ENCODE measurements around the gene IP6K1. TPM values are rescaled to one million over a fixed set of nuclear protein-coding genes. Genes with fewer than 3 reads are reported as not detected.
"Not testable (repeated sequence)": the region's sequence is repeated elsewhere in the genome, so short reads cannot be mapped to it uniquely, and the experiment has no call there.

IP6K1 gene
- total RNA-seq, 1 donor from 2014 or later: 37.5 TPM

GRCh38 chr3:49779358-49780079, 6.8 kb downstream of the IP6K1 start:
- Histone ChIP-seq H3K4me1 (peaks cover 36% of the 10 kb centered on the region), H3K4me3 (no peak overlapping the region), H3K27me3 (ENCODE audit: low read depth) (no peaks in the 10 kb centered on the region), H3K9me3 (no peaks in the 10 kb centered on the region), H3K36me3 (peaks cover 56% of the 10 kb centered on the region), H3K27ac (no peak overlapping the region)
- intact Hi-C loops (cut with DNase I): no loop called here
- TF ChIP-seq CTCF (IDR thresholded peaks at IDR 0.05): no peak
- DNase-seq (no peak), ATAC-seq (no peak)

GRCh38 chr3:49776101-49776500, 10.2 kb downstream of the IP6K1 start:
- H3K27me3 ChIP-seq (ENCODE audit: low read depth); intact Hi-C loops (cut with DNase I); H3K27ac ChIP-seq; ATAC-seq; DNase-seq; H3K9me3 ChIP-seq; H3K4me3 ChIP-seq: not testable (repeated sequence)
- H3K36me3 ChIP-seq: peaks cover 29% of the 10 kb centered on the region
- H3K4me1 ChIP-seq: peaks cover 14% of the 10 kb centered on the region

GRCh38 chr3:49775538-49775937, 10.8 kb downstream of the IP6K1 start:
- Histone ChIP-seq H3K9me3 (no peaks in the 10 kb centered on the region), H3K27me3 (ENCODE audit: low read depth) (no peaks in the 10 kb centered on the region), H3K36me3 (peaks cover 27% of the 10 kb centered on the region), H3K4me3 (no peak overlapping the region), H3K4me1 (peaks cover 12% of the 10 kb centered on the region), H3K27ac (no peak overlapping the region)
- ATAC-seq (no peak), DNase-seq (no peak)
- intact Hi-C loops (cut with DNase I): no loop called here
- no peak for TF ChIP-seq CTCF (IDR thresholded peaks at IDR 0.05)

GRCh38 chr3:49772703-49773102, 13.6 kb downstream of the IP6K1 start:
- Histone ChIP-seq H3K4me1 (peaks cover 17% of the 10 kb centered on the region), H3K36me3 (peaks cover 34% of the 10 kb centered on the region), H3K27ac (no peak overlapping the region), H3K9me3 (no peaks in the 10 kb centered on the region), H3K4me3 (no peak overlapping the region), H3K27me3 (ENCODE audit: low read depth) (no peaks in the 10 kb centered on the region)
- intact Hi-C loops (cut with DNase I): no loop called here
- TF ChIP-seq CTCF (IDR thresholded peaks at IDR 0.05): no peak
- no peak for ATAC-seq
- DNase-seq: no peak

GRCh38 chr3:49771340-49771938, 14.9 kb downstream of the IP6K1 start:
- Histone ChIP-seq H3K9me3 (no peaks in the 10 kb centered on the region), H3K4me1 (peaks cover 17% of the 10 kb centered on the region), H3K4me3 (no peak overlapping the region), H3K27ac (no peak overlapping the region), H3K27me3 (ENCODE audit: low read depth) (no peaks in the 10 kb centered on the region), H3K36me3 (peaks cover 23% of the 10 kb centered on the region)
- no peak for ATAC-seq
- DNase-seq: no peak
- intact Hi-C loops (cut with DNase I): no loop called here
- no peak for TF ChIP-seq CTCF (IDR thresholded peaks at IDR 0.05)

GRCh38 chr3:49769926-49770325, 16.4 kb downstream of the IP6K1 start:
- H3K4me1 ChIP-seq: peaks cover 17% of the 10 kb centered on the region
- no peak overlapping the region for H3K4me3 ChIP-seq
- no peaks in the 10 kb centered on the region for H3K27me3 ChIP-seq (ENCODE audit: low read depth)
- no peak overlapping the region for H3K27ac ChIP-seq
- intact Hi-C loops (cut with DNase I): no loop called here
- ATAC-seq (no peak), DNase-seq (no peak)
- H3K36me3 ChIP-seq: peaks cover 17% of the 10 kb centered on the region
- no peaks in the 10 kb centered on the region for H3K9me3 ChIP-seq
- no peak for TF ChIP-seq CTCF (IDR thresholded peaks at IDR 0.05)

All from lower lobe of right lung (tissue), 2 donors.